ENCODE measurements around the gene CCR7. TPM values are rescaled to one million over a fixed set of nuclear protein-coding genes. Genes with fewer than 3 reads are reported as not detected.
"Not testable (repeated sequence)": the region's sequence is repeated elsewhere in the genome, so short reads cannot be mapped to it uniquely, and the experiment has no call there.

The CCR7 gene
- polyA plus RNA-seq, 3 donors, result 0.24 to 0.65 (median 0.54) TPM

DNA sequence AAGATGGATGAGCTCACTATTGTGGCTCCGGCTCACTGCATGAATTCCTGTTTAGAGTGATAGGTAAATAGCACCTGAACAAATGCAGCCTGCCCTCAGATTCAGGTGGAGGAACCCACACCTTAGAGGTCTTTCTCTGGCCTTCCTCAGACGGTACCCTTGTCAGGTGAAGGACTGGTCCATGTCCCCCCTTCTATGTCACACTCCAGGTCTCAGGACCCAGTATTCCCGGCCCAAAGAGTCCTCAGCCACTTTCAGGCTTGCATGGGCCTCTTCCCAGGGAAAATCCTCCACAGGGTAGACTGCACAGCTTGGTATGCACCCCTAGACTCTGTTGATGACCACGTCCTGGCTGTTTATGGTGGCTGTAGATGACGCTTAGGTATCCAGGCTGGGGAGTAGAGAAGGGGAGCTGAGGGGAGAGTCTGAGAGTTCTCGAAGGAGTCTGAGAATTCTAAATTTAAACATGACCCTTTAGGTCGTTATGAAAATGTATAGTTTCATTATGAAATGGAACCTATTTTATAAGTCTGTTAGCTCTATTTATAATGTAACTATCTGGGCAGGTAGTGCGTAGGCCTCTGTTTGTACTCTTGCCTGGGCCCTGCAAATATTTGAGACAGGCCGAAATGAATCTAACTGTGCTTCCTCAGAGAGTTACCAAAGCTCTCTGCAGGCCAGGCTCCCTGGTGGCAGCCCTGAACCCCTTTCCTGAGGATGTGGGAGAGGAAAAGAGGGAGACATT, 32.5 kb upstream of the CCR7 start:
- DNase-seq, result no peak

DNA sequence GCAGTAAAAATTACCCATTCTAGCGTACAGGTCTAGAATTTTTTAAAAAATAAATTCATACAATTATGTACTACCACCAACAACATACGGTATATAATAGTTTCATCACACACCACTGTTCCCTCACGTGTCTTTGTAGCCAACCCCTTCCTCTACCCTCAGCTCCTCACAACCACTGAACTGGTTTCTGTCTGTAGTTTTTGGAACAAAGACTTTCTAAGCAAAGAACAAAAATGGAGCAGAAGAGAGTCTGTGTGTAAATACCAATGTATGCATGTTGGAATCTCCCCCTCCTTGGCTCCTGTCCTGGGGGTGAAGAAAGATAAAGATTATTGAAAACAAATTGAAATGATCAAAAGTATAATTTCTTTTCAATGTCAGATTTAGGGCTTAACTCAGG, 31.9 kb upstream of the CCR7 start:
- DNase-seq, result no peak

DNA sequence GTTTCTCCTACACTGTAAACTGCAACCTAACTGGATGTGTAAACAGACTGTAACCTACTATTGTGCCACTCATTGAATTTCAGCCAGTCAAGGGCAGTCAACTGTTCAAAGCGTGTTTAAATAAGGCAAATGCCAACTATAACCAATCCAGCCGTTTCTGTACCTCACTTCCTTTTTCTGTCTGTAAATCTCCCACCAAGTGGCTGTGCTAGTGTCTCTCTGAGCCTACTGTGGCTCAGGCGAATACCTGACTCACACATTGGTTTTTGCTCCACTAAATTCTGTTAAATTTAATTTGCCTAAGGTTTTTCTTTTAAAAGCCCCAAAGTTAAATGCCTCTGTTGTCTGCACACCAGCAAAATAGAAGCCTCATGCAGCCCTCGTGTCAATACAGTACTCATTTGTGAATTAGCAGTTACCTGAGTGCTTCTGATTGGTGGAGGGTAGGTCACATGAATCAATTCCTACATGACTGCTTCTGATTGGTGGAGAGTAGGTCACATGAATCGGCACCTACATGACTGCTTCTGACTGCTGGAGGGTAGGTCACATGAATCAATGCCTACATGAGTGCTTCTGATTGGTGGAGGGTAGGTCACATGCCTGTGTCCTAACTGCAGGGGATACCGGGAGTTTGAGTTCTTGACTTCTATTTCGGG, 31.1 kb upstream of the CCR7 start:
- no peak for DNase-seq

DNA sequence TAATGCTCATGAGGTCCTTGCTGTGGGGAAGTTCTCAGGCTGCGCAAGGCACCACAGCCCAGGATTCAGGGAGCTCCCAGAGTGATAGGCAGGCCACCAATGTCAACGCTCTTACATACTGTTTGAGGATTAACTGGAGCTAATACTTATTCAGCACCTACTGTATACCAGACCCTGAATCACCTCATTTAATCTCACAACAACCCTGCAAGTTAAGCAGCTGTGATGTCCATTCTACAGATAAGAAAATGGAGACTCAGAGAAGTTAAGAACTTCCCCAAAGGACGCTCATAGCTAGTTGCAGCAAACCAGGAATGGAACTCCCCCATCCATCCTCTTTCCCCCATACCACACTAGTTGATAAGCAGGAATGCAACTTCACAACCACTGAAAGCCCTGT, 25.5 kb upstream of the CCR7 start:
- DNase-seq, result no peak

DNA sequence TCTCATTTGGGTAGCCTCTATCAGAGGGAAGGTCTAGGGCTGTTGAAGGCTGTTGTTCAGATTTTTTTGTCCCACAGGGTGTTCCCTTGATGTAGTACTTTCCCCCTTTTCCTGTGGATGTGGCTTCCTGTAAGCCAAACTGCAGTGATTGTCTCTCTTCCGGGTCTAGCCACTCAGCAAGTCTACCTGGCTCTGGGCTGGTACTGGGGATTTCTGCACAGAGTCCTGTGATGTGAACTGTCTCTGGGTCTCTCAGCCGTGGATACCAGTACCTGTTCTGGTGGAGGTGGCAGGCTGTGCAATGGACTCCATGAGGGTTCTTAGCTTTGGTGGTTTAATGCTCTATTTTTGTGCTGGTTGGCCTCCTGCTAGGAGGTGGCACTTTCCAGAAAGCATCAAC, 23.3 kb upstream of the CCR7 start:
- DNase-seq, result no peak

DNA sequence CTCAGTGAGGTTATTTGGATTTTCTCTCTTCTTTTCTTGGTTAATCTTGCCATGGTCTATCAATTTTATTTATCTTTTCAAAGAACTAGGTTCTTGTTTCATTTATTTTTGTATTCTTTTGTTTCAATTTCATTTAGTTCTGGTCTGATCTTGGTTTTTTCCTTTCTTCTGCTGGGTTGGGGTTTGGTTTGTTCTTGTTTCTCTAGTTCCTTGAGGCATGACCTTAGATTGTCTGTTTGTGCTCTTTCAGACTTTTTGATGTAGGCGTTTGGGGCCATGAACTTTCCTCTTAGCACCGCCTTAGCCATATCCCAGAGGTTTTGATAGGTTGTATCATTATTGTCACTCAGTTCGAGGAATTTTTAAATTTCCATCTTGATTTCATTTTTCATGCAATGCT, 21.0 kb upstream of the CCR7 start:
- DNase-seq, result not testable (repeated sequence)

DNA sequence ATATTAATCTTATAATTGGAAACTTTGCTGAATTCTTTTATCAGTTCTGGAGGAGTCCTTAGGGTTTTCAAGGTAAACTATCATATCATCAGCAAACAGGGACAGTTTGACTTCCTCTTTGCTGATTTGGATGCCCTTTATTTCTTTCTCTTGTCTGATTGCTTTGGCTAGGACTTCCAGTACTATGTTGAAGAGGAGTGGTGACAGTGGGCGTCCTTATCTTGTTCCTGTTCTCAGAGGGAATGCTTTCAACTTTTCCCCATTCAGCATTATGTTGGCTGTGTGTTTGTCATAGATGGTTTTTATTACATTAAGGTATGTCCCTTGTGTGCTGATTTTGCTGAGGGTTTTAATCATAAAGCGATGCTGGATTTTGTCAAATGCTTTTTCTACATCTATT, 19.7 kb upstream of the CCR7 start:
- not testable (repeated sequence) for DNase-seq

DNA sequence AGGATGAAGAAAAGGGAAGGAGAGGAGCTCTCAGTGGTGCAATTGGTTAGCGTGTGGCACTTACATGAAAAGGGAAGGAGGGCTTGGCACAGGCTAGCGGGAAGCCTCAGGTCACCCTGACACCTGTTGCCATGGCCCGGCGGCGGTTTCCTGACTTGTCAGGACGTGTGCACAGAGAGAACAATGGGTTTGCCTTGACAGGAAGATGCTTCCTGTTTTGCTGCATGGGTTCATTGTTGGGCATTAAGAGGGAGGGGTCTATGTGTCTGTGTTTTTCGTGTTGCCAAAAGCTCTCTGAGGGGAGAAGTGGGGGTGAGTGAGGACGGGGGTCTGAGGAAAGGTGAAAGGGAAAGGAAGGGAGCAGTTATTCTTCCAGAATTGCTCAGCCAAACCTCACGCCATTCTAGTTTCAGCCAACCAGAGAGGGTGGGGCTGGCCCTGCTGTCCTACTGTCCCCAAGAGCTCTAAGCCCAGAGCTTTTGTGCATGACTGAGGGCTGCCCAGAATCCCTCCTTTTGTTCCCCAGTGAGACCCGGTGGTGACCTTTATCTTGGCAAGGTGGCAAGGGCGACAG, 17.1 kb upstream of the CCR7 start:
- no peak for DNase-seq

DNA sequence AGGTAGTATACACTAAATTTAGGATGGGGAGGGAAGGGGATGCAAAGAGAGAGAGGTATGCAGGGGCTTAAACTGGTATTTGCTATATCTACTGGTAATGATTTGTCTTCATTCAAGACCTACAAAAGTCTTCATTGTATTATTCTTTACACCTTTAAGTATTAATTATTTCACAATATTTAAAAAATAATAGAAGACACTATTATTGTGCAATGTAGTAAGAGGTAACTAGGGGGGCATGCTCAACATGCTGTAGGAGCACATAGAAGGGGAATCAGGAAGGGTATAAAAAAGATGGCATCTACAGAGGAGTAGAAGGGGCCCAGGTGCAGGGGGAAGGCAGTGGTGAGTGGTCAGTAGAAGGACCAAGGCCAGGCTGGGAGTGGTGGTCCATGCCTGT, 14.9 kb upstream of the CCR7 start:
- no peak for DNase-seq

DNA sequence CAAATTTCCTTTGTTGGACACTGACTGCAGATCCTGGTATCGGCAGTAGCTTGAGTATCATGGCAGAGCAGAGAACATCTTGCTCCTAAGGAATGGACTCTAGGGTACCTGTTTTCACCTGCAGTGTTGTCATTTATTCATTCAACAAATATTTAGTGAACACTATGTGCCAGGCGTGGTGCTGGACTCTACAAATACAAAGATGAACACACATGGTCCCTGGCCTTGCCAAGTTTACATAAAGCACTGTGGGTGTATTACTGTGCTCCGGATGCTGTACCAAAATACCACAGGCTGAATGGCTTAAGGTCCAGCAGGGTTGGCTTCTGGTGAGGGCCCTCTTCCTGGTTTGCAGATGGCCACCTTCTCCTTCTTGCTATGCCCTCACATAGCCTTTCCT, 14.2 kb upstream of the CCR7 start:
- no peak for DNase-seq

DNA sequence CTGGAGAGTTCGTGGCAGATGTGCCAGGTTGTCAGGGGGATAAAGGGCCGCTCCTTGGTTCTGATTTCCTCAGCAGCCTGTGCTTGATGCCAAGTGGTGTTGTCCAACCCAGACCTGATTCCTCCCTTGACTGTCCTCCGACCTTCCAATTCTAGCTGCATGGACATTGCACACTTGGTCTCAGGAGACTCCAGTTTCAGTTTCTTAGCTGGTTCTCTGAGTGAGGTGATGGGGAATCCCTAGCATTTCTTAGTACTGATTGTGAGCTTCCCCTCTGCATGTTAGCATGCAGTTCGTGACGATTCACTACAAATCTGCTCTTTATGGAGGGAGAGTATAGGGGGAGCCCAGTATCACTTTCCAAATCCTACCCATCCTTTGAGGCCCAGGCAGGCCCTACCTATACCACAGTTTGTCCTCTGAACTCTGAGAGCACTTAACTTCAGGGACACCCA, 12.4 kb upstream of the CCR7 start:
- no peak for DNase-seq

DNA sequence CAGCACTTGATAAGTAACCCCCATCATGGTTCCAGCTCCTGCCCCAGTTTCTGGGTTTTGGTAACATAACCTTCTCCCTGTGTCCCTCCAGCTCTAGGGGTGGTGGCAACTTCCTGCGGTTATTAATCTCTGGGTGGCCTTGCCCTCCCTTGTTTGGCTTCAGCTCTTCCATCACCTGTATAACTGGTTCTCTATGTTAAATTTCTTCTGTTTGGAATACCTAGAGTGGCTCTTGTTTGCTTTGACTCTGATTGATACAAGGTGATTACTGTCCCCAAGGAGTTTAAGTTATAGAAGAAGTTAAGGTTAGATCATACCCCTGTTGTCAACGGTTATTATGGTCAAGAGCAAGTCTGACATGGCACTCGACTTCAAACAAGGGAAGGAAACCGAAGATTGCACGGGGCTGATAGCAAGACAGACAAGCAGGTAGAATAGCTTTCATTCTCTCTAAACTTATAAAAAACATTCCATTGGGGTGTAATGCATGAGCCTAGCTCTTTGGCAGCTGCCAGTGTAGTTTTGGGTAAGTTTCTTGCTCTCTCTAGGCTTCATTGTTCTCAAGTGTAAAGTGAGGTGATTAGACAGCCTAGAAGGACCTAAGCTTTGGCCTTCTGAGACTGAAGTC, 11.0 kb upstream of the CCR7 start:
- DNase-seq, result no peak

DNA sequence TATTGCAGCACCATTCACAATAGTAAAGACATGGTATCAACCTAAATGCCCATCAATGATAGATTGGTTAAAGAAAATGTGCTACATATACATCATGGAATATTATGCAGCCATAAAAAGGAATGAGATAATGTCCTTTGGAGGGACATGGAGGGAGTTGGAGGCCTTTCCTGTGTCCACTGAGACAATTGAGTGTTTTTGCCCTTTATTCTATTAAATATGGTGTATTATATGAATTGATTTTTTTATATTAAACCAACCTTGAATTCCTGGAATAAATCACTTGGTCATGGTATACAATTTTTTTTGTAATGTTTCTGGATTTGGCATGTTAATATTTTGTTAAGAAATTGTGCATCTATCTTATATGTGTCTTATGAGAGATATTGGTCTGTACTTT, 9.0 kb upstream of the CCR7 start:
- no peak for DNase-seq

DNA sequence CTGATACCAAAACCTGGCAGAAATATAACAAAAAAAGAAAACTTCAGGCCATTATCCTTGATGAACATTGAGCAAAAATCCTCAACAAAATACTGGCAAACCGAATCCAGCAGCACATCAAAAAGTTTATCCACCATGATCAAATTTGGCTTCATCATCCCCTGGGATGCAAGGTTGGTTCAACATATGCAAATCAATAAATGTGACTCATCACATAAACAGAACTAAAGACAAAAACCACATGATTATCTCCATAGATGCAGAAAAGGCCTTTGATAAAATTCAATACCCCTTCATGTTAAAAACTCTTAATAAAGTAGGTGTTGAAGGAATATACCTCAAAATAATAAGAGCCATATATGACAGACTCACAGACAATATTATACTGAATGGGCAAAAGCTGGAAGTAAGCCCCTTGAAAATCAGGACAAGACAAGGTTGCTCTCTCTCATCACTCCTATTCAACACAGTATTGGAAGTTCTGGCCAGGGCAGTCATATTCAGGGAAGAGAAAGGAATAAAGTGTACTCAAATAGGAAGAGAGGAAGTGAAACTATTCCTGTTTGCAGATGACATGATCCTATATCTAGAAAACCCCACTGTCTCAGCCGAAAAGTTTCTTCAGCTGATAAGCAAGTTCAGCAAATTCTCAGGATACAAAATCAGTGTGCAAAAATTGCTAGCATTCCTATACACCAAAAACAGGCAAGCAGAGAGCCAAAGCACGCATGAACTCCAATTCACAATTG, 7.1 kb upstream of the CCR7 start:
- not testable (repeated sequence) for DNase-seq

DNA sequence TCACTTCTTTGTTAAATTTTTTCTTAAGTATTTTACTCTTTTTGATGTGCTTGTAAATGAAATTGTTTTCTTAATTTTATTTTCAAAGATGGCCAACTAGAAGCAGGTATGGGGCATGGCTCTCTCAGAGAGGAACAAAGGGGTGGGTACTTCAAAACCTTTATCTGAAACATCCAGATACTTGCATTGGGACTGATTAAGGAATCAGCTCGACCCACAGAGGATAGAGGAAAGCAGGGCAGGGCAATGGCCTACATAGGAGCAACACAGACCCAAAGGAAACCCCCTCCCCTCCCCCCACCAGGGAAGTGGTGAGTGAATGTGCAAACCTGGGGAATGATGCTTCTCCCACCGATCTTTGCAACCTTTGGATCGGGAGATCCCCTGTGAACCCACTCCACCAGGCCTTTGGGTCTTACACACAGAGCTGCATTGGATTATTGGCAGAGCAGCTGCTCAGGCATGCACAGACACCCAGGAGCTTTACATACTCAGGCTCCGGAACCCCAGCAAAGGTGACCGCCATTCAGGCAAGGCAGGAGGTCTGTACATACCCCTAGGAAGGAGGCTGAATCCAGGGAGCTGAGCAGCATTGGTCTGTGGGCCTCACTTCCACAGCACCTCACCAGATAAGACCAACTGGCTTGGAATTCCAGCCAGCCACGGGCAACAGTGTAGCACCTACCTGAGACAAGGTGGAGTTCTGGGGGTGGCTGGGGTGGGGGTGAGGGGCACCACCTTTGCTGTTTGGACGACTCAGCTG, 3.0 kb upstream of the CCR7 start:
- DNase-seq, result no peak

DNA sequence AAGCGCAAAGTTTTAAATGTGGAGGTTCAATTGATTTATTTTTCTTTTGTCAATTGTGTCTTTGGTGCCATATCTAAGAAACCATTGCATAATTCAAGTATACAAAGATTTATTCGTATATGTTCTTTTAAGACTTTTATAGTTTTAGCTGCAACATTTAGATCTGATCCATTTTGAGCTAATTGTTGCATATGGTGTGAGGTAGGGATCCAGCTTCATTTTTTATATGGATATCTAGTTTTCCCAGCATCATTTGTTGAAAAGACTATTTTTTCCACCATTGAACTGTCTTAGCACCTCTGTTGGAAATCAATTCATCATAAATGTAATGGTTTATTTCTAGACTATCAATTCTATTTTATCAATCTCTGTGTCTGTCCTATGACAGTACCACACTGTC, 2.1 kb upstream of the CCR7 start:
- no peak for DNase-seq

DNA sequence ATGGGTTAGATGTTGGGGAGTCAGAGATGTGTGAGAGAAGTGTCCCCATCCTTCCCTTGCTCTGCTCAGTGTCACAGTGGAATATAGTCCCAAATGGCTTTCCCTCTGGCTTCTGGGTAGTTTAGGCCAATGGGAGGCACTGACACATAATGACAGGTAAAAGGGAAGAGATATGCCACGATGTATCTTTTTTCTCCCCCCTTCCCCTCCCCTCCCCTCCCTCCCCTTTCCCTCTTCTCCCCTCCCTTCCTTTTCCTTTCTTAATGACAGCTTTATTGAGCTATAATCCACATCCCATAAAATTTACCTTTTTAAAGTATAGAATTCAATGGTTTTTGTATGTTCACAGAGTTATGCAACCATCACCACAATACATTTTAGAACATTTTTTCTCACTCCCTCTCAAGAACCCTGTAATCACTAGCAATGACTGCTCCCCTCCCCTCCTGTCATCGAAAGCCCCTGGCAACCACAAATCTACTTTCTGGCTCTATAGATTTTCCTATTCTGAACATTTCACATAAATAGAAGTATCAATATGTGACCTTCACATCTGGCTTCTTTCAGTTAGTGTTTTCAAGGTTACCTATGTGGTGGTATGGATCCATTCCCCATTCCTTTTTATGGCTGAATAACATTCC, 617 bp upstream of the CCR7 start:
- DNase-seq, result no peak

DNA sequence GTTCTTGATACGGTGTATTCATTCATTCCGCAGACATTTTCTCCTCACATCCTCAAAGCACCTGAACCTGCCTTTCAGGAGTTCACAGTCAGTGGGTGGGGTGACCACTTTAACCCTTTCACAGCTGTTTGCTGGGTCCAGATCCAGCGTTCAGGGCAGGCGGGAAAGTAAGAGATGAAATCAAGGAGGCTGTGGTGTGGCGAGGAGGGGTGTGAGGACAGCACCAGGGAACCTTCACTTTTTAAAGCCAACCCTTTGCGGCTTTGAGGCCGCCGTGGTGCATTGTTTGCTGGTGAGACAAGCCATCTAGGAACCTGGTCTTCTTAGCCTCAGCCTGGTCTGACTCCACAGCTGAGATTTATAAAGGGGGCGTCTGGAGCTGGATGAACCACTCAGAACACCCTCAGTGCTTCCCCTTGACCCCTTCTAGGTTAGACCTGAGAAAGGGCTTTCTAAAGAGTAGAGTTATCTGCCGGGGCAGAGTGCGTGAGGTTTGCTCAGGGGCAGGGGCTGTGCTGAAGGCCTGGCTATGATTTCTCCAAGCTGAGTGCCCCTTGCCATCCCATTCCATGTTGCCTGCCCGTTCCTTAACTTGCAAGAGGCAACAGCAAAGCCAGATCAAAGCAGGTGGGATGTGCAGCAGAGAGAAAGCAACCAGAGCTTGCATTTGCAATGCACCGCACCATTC, 933 bp downstream of the CCR7 start:
- DNase-seq, result no peak

DNA sequence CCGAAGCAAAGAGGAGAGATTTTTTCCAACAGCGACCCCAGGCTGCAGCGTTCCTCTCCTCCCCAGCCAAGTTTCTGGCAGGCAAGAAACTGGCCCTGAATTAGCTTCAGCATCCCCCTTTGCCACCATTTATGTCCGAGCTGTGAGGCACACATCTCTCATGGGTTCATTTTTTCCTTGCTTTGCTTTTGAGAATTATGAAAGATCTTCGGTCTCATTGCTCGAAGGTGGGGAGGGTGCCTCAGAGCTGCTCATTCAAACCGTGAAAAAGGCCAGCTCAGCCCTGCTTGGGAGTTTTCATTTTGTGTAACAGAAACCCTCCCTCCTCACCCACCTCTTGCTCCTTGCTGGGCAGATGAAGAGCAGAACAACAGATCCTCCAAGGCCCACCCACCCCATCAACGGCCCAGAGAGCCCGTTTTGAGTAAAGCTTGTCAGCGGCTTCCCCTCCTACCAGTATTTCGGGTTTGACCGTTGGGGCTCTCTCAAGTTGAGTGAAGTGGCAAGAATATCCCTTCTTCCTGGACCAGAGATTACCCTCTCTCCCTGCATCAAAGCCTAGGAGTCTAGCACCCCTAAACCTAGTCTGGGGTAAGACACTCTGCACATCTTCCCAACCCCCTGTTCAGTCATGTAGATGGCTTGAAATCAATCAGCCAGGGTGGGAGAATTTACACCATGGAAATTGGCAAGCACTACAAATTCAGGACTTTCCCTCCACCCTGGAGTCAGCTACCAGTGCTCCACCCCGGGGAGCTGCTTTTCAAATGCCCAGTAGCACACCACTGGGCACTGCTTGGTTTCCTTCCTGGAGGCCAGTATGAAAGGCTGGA, 1.8 kb downstream of the CCR7 start:
- no peak for DNase-seq

Data from renal pelvis (tissue), 4 donors.